ENCODE data around the gene NR1D2. TPM values are rescaled to one million over a fixed set of nuclear protein-coding genes. Genes with fewer than 3 reads are reported as not detected.

The NR1D2 gene
- polyA plus RNA-seq, 2 of the 4 experiments (the other 2 are of a cell fraction) = 7.2 to 18.6 TPM

- H3K9me3 ChIP-seq = no peaks in the 10 kb centered on the region
- TF ChIP-seq E2F6 (IDR thresholded peaks at IDR 0.05; ENCODE audit: borderline replicate concordance, low read depth) = no peak
- H3K27ac ChIP-seq = no peak overlapping the region; a peak in 1 of 6 replicates
- H3K4me2 ChIP-seq = no peak overlapping the region
- H3K4me1 ChIP-seq = peaks cover 19% of the 10 kb centered on the region; the same call in 2 of the 3 replicates
- CTCF ChIA-PET = no interaction called here
- DNase-seq (ENCODE audit: low read depth in 1 of 2, low spot score in 1 of 2) (no peak), ATAC-seq (no peak), FAIRE-seq (no peak)
- POLR2A ChIA-PET = interaction anchor here (0.7 kb wide), 1 partner anchor 15 kb away, joined by 4 read pairs; no protein-coding TSS in a partner anchor
- WGBS (ENCODE audit: missing lambda C conversion rate) = 77% methylated on average over 1 of the region's 1 CpG
- no peak overlapping the region for H3K4me3 ChIP-seq
These were observed 8.4 kb downstream of the NR1D2 start for GRCh38 chr3:23953523-23953922.

GRCh38 chr3:23954144-23954543 lies 9.1 kb downstream of the NR1D2 start:
- ChIA-PET POLR2A (no interaction called here), CTCF (interaction anchor here (1.4 kb wide), 1 partner anchor 45 kb away, joined by 5 read pairs; no protein-coding TSS in a partner anchor)
- H3K27ac ChIP-seq = no peak overlapping the region
- H3K4me3 ChIP-seq = no peak overlapping the region
- 92% methylated on average over 5 of the region's 5 CpGs for WGBS (ENCODE audit: missing lambda C conversion rate)
- DNase-seq (ENCODE audit: low read depth in 1 of 2, low spot score in 1 of 2) (no peak), FAIRE-seq (no peak), ATAC-seq (no peak)
- H3K4me2 ChIP-seq = no peak overlapping the region
- H3K9me3 ChIP-seq = no peaks in the 10 kb centered on the region
- peaks cover 25% of the 10 kb centered on the region for H3K4me1 ChIP-seq
- TF ChIP-seq ZFP36 (IDR thresholded peaks at IDR 0.05; ENCODE audit: borderline replicate concordance, partially characterized antibody) (no peak), USF2 (IDR thresholded peaks at IDR 0.05) (no peak), NR3C1 (IDR thresholded peaks at IDR 0.05) (no peak), PHF8 (IDR thresholded peaks at IDR 0.05; ENCODE audit: borderline replicate concordance, low read depth) (no peak), NPAS2 (CRISPR knock-in tag; IDR thresholded peaks at IDR 0.05; ENCODE audit: borderline replicate concordance) (no peak)

GRCh38 chr3:23956701-23957100 lies 11.6 kb downstream of the NR1D2 start:
- POLR2A ChIA-PET = no interaction called here
- WGBS (ENCODE audit: missing lambda C conversion rate) = 92% methylated on average over 3 of the region's 3 CpGs
- FAIRE-seq = no peak

More at GRCh38 chr3:23956701-23957100, 11.6 kb downstream of the NR1D2 start:
- no peak overlapping the region for H3K4me2 ChIP-seq
- no peak for DNase-seq (ENCODE audit: low read depth in 1 of 2, low spot score in 1 of 2)
- CTCF ChIA-PET = no interaction called here
- no peaks in the 10 kb centered on the region for H3K9me3 ChIP-seq
- no peak overlapping the region for H3K4me3 ChIP-seq
- no peak for ATAC-seq
- no peak overlapping the region; a peak in 1 of 6 replicates for H3K27ac ChIP-seq
- peaks cover 23% of the 10 kb centered on the region for H3K4me1 ChIP-seq
- no peak for TF ChIP-seq PBX3 (IDR thresholded peaks at IDR 0.05)
- no peak for TF ChIP-seq CHD2 (IDR thresholded peaks at IDR 0.05; ENCODE audit: low read length, partially characterized antibody)
- TF ChIP-seq EHF (CRISPR knock-in tag; IDR thresholded peaks at IDR 0.05) = no peak
- no peak for TF ChIP-seq POLR2A (IDR thresholded peaks at IDR 0.05; ENCODE audit: low read length)
- TF ChIP-seq EHMT2 (IDR thresholded peaks at IDR 0.05; ENCODE audit: low read depth) = no peak
- no peak for TF ChIP-seq NR3C1 (IDR thresholded peaks at IDR 0.05)
- TF ChIP-seq CTCF (IDR thresholded peaks at IDR 0.05) = no peak
- TF ChIP-seq NFE2L2 (conservative IDR thresholded peaks at IDR 0.05; ENCODE audit: low read length) = no peak
- TF ChIP-seq EP300 (IDR thresholded peaks at IDR 0.05) = no peak

Data from A549 (cell line).